Lower leg skin (tissue), 4 donors: ENCODE measurements around the gene CCDC33. TPM values are rescaled to one million over a fixed set of nuclear protein-coding genes. Genes with fewer than 3 reads are reported as not detected.

Experiments
- DNase-seq, 2 donors: peaks; one replicate each; pipeline ENCODE4 v3.0.0-alpha.2; 2019; ENCODE audit warnings: low spot score in 2 of 2
- H3K4me3 ChIP-seq: fragments of 200-600 bp; sonication (generic); 2 replicates; pipeline ENCODE4 v1.5.1; 2017; ENCODE audit warnings: mild to moderate bottlenecking, low read depth; ENCODE audit not compliant: poor library complexity, severe bottlenecking
- POLR2A ChIP-seq, 2 donors: fragments of 450-650 bp; IDR thresholded peaks; one replicate each; pipeline ENCODE4 v1.6.1; 2016 to 2017; ENCODE audit warnings: antibody characterized with exemption in 2 of 2, mild to moderate bottlenecking in 1 of 2, moderate library complexity in 1 of 2
- whole genome bisulfite sequencing, 2 donors: methylation state at CpG; one replicate each; pipeline ENCODE4 v1.1.5; 2018; 5-methylcytosine and 5-hydroxymethylcytosine counted together
- intact Hi-C: fragments of 100-400 bp; cut with DNase I; formaldehyde crosslinking; loops from one replicate; pipeline ENCODE4 v1.15.0; 2023; ENCODE audit warnings: low total_unique reads
- total RNA-seq, 4 donors: library from RNA; depleted of rRNA; stranded (reverse); fragments of >200 nt; gene quantifications; one replicate each; pipeline ENCODE4 v1.1.0, GENCODE V29; 2016
- TF ChIP-seq, protein P1 (sequence below), 3 donors: fragments of 450-650 bp; IDR thresholded peaks; one replicate each; pipeline ENCODE4 v1.5.1; 2016; ENCODE audit warnings: antibody characterized with exemption in 3 of 3, mild to moderate bottlenecking in 3 of 3, moderate library complexity in 2 of 3

Gene CCDC33
- total RNA-seq, 4 donors from 2014 or later = not detected

DNA sequence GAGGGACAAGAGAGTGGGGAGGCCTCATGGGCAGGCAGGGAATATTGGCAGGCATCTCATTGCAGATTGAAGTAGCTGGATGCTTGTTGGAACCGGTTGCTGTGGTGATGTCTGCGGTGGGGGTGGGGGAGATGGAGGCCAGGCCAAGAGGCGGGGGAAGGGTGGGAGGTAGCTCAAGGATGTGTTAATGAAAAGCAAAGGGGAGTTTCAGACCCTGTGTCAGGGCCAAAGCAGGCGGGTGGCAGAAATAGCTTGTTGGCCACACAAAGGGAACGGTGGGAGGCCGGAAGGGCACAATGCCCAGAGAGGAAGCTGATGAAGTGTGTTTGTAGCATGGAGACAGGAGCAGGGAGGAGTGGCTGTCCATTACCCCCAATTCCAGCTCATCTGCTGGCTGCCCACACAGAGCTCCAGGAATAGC lies 28.0 kb downstream of the CCDC33 start:
- H3K4me3 ChIP-seq = no peak overlapping the region
- intact Hi-C loops = no loop called here
- TF ChIP-seq, protein P1, sequence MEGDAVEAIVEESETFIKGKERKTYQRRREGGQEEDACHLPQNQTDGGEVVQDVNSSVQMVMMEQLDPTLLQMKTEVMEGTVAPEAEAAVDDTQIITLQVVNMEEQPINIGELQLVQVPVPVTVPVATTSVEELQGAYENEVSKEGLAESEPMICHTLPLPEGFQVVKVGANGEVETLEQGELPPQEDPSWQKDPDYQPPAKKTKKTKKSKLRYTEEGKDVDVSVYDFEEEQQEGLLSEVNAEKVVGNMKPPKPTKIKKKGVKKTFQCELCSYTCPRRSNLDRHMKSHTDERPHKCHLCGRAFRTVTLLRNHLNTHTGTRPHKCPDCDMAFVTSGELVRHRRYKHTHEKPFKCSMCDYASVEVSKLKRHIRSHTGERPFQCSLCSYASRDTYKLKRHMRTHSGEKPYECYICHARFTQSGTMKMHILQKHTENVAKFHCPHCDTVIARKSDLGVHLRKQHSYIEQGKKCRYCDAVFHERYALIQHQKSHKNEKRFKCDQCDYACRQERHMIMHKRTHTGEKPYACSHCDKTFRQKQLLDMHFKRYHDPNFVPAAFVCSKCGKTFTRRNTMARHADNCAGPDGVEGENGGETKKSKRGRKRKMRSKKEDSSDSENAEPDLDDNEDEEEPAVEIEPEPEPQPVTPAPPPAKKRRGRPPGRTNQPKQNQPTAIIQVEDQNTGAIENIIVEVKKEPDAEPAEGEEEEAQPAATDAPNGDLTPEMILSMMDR (IDR thresholded peaks at IDR 0.05) = no peak
- TF ChIP-seq POLR2A (IDR thresholded peaks at IDR 0.05) = no peak
- no peak for DNase-seq
- 37 to 46% methylated on average over 6 of the region's 6 CpGs for WGBS, 2 donors

DNA sequence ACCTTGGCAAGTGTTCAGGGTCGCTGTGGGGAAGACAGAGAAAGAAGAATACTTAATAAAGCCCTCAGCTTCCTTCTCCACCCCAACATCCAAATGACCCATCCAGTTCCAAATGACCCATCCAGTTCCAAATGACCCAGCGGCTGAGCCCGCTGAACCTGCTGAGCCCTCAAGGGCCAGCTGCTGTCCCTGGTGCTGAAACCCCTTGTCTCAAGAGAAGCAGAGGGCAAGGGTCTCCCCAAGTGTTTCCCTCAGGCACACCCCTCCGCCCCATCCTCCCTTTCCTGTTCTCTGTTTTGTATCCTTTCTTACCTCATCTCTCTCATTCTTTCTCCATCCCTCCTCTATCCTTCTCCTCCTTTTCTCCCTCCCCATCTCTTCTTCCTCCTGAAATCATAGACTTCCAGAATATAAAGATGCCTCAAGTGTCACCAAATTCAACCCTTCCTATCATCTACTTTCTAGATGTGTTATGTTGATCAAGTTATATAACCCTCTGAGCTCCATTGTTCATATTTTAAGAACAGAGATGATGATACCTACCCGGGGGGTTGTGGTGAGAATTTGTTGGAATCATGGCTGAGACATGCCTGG lies 29.0 kb downstream of the CCDC33 start:
- no peak overlapping the region for H3K4me3 ChIP-seq
- intact Hi-C loops = no loop called here
- no peak for DNase-seq
- 27 to 34% methylated on average over 5 of the region's 5 CpGs for WGBS, 2 donors
- TF ChIP-seq, protein P1 (IDR thresholded peaks at IDR 0.05) = no peak
- TF ChIP-seq POLR2A (IDR thresholded peaks at IDR 0.05) = no peak

DNA sequence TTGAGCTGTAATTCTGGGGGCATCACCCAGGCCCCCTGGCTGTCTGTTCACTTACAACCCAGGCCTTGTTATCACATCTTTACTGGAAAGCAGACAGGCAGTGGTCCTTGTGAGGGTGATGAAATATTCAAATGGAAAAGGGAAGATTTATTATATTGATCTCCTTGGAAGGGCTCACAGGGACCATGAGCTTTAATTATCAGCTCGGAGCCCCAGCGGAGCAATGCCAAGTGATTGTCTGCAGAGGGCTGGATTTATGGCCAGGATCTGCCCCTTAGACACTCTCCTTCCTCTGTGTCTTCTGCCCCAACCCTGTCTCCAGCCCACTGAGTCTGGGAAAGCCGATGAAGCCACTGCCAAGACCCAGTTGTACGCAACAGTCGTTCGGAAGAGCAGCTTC lies 31.9 kb downstream of the CCDC33 start:
- DNase-seq = no peak
- TF ChIP-seq POLR2A (IDR thresholded peaks at IDR 0.05) = no peak
- TF ChIP-seq, protein P1 (IDR thresholded peaks at IDR 0.05) = no peak
- intact Hi-C loops = no loop called here
- H3K4me3 ChIP-seq = no peak overlapping the region
- WGBS, 2 donors = 64 to 70% methylated on average over 6 of the region's 6 CpGs

DNA sequence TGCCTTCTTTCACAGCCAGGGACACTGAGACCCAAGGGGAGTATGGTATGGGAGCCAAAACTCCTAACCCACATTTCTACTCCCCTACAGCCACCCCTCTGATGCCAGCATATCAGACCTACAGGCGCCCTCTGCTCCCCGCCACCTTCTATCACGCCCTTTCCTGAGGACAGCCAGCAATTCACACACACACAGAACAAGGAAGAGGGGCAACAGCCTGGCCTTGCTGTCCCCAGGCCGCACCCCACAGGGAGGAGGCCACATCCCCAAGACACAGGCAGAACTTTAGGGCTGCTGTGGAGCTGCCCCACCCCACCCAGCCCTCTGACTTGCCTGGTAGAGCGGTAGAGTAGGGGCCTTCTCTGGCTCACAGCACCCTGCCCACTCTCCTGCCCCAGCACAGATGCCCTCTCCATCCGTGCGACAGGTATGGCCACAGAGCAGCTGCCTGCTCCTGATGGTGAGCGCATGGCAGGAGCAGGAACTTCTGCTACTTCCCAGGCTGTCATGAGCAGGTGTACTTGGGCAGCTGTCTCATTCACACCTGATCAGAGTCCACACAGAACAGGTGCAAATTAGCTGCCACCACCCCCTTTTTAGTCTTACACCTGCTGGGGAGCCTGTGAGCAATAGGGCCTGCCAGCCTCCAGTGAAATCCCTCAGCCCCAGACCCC lies 33.4 kb downstream of the CCDC33 start:
- DNase-seq = no peak
- WGBS, 2 donors = 78 to 90% methylated on average over 8 of the region's 8 CpGs
- H3K4me3 ChIP-seq = no peak overlapping the region
- intact Hi-C loops = no loop called here
- no peak for TF ChIP-seq POLR2A (IDR thresholded peaks at IDR 0.05)
- TF ChIP-seq, protein P1 (IDR thresholded peaks at IDR 0.05) = no peak

DNA sequence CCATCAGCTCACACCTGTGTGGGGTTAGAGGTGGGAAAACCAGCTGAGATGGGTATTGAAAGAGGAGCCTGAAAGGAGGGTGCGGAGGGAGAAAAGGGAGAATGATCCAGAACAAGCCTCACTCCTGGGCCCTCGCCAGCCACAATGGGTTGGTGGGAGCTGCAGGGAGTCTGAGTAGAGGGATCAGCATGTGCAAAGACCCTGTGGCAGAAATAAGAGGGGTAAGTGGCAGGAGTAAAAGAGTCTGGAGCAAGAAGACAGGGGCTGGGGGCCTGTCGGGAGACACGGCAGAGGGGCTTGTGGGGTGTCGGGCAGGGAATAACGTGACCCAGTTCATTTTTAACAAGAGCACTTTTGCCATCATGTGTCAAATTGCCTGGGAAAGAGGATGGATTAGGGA lies 34.0 kb downstream of the CCDC33 start:
- no peak for DNase-seq
- TF ChIP-seq, protein P1 (IDR thresholded peaks at IDR 0.05) = no peak
- TF ChIP-seq POLR2A (IDR thresholded peaks at IDR 0.05) = no peak
- no peak overlapping the region for H3K4me3 ChIP-seq
- intact Hi-C loops = no loop called here
- WGBS, 2 donors = 85 to 92% methylated on average over 6 of the region's 6 CpGs
